Medulla oblongata (tissue), 1 donor: Measurements from ENCODE around the gene SPON2.

Experiments used
- DNase-seq: peaks from one replicate; pipeline ENCODE4 v3.0.0-alpha.2; 2015; ENCODE audit errors: extremely low spot score

Gene SPON2

GRCh38 chr4:1172228-1172851, at the start of gene SPON2:
SPON2 (minus strand) TSS chr4:1172583.
- no peak for DNase-seq

GRCh38 chr4:1221155-1221870, 48.9 kb upstream of the SPON2 start:
- DNase-seq, result no peak

GRCh38 chr4:1220566-1220965, 48.2 kb upstream of the SPON2 start:
- DNase-seq, result no peak

- no peak for DNase-seq
Measured at GRCh38 chr4:1219566-1219950, 47.2 kb upstream of the SPON2 start.

GRCh38 chr4:1218634-1219565, 46.5 kb upstream of the SPON2 start:
- DNase-seq, result peak; percentile 49

- DNase-seq, result no peak
Measured at GRCh38 chr4:1217366-1217765, 45.0 kb upstream of the SPON2 start.

- peak; percentile 37 for DNase-seq
Measured at GRCh38 chr4:1216869-1217294, 44.5 kb upstream of the SPON2 start.

GRCh38 chr4:1216076-1216614, 43.8 kb upstream of the SPON2 start:
- no peak for DNase-seq

- DNase-seq, result no peak
Measured at GRCh38 chr4:1215141-1216075, 43.0 kb upstream of the SPON2 start.

- no peak for DNase-seq
Measured at GRCh38 chr4:1214101-1215095, 42.0 kb upstream of the SPON2 start.

- DNase-seq, result no peak
Measured at GRCh38 chr4:1213336-1213995, 41.1 kb upstream of the SPON2 start.

GRCh38 chr4:1212546-1213335, 40.4 kb upstream of the SPON2 start:
- no peak for DNase-seq

- DNase-seq, result peak; percentile 64
Measured at GRCh38 chr4:1211891-1212545, 39.6 kb upstream of the SPON2 start.

- DNase-seq, result no peak
Measured at GRCh38 chr4:1211371-1211770, 39.0 kb upstream of the SPON2 start.

GRCh38 chr4:1210971-1211370, 38.6 kb upstream of the SPON2 start:
- DNase-seq, result no peak

GRCh38 chr4:1210241-1210841, 38.0 kb upstream of the SPON2 start:
- DNase-seq, result no peak

- peak; percentile 81 for DNase-seq
Measured at GRCh38 chr4:1209821-1210220, 37.4 kb upstream of the SPON2 start.
